Measurements from ENCODE around the gene TPSD1. TPM values are rescaled to one million over a fixed set of nuclear protein-coding genes. Genes with fewer than 3 reads are reported as not detected.
"Not testable (repeated sequence)": the region's sequence is repeated elsewhere in the genome, so short reads cannot be mapped to it uniquely, and the experiment has no call there.

The TPSD1 gene
- total and polyA plus RNA-seq, 8 donors = 0.70 to 7.6 (median 4.5) TPM; not detected in 4

DNA sequence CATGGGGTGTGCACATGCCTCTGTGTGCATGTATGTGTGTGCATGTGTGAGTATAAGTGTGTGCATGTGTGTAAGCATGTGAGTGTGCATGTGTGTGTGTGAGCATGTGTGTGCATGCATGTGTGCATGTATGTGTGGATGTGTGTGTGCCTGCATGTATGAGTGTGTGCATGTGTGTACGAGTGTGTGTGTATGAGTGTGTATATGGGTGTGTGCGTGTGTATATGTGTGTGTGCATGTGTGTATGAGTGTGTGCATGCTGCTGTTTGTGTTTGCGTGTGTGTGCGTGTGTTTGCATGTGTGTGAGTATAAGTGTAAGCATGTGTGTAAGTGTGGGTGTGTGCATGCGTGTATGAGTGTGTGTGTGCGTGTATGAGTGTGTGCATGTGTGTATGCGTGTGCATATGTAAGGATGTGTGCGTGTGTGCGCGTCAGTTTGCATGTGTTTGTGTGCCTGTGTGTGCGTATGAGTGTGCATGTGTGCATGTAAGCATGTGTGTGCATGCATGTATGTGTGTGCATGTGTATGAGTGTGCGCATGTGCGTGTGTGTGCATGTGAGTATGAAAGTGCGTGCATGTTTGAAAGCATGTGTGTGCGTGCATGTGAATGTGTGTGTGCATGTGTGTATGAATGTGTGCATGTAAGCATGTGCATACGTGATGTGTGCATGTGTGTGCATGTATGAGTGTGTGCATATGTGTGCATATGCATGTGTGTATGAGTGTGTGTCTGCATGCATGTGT lies 8.6 kb downstream of the TPSD1 start:
- intact Hi-C loops (cut with DNase I; ENCODE audit: low total_unique reads) = no loop called here
- peaks cover 0 to under 1% (median under 1%) of the 10 kb centered on the region in 4 donors for H3K4me1 ChIP-seq
- no peak overlapping the region for H3K27ac ChIP-seq
- DNase-seq = no peak
- peaks cover 7 to 55% (median 45%) of the 10 kb centered on the region in 3 donors for H3K27me3 ChIP-seq
- H3K4me3 ChIP-seq = no peak overlapping the region
- H3K9me3 ChIP-seq = no peaks in the 10 kb centered on the region
- TF ChIP-seq POLR2AphosphoS5 (IDR thresholded peaks at IDR 0.05) = no peak
- TF ChIP-seq CTCF (IDR thresholded peaks at IDR 0.05) = no peak
- TF ChIP-seq EP300 (IDR thresholded peaks at IDR 0.05) = no peak
- no peak for TF ChIP-seq POLR2A (IDR thresholded peaks at IDR 0.05)
- H3K36me3 ChIP-seq = no peaks in the 10 kb centered on the region
- 82 to 98% (median 97%) methylated on average over 14 to 16 of the region's 16 CpGs for WGBS, 5 donors

DNA sequence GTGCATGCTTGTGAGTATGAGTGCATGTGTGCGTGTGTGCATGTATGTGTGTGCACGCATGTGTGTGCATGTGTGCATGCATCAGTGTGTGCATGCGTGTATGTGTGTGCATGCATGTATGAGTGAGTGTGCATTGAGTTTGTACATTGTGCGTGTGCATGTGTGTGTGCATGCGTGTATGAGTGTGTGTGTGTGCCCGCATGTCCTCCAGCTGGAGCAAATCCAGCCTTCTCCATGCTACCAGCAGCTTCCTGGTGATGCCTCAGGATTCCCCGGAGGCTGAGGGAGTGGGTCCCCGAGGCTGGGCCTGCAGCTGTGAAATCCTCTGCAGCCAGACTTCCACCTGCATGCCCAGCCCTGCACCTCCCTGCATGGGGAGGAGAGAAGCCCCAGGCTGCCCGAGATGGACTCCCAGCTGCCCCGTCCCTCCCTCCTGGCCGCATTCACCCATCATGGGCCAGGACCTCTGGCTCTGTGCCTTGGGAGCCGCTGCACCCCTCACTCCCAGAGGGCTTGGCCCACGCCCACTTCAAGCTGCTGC lies 9.3 kb downstream of the TPSD1 start:
- no peaks in the 10 kb centered on the region for H3K4me1 ChIP-seq
- WGBS, 5 donors = 71 to 78% (median 76%) methylated on average over 8 to 13 of the region's 13 CpGs
- peaks cover 3 to 55% (median 38%) of the 10 kb centered on the region in 3 donors for H3K27me3 ChIP-seq
- H3K9me3 ChIP-seq = no peaks in the 10 kb centered on the region
- H3K4me3 ChIP-seq = no peak overlapping the region
- H3K27ac ChIP-seq = no peak overlapping the region
- intact Hi-C loops (cut with DNase I; ENCODE audit: low total_unique reads) = no loop called here
- H3K36me3 ChIP-seq = no peaks in the 10 kb centered on the region
- DNase-seq = no peak
- TF ChIP-seq CTCF (IDR thresholded peaks at IDR 0.05) = no peak
- TF ChIP-seq EP300 (IDR thresholded peaks at IDR 0.05) = no peak
- no peak for TF ChIP-seq POLR2A (IDR thresholded peaks at IDR 0.05)
- no peak for TF ChIP-seq POLR2AphosphoS5 (IDR thresholded peaks at IDR 0.05)

DNA sequence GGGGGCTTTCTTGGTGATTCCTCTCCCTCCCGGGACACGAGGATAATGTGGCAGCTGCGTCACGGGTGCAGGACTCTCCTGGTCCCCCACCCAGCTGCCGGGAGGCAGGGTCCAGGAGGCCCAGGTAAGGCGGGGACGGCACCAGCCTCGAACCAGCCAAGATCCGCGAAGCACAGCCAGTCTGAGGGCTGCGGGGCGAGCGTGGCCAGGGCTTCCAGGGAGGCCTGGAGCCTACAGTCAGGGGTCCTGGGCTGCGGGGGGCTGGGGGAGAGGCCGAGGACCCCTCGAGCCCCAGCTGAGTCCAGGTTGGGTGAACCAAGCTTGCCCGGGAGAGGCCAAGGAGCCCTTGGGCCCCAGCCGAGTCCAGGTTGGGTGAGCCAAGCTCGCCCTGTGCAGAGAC lies 10.0 kb downstream of the TPSD1 start:
- Histone ChIP-seq H3K27ac (no peak overlapping the region), H3K27me3 (peaks cover 0 to 49% (median 31%) of the 10 kb centered on the region in 3 donors), H3K4me3 (no peak overlapping the region), H3K36me3 (no peaks in the 10 kb centered on the region), H3K4me1 (no peaks in the 10 kb centered on the region), H3K9me3 (no peaks in the 10 kb centered on the region)
- intact Hi-C loops (cut with DNase I; ENCODE audit: low total_unique reads) = no loop called here
- 81 to 94% (median 88%) methylated on average over 11 to 19 of the region's 19 CpGs for WGBS, 5 donors
- DNase-seq = no peak
- no peak for TF ChIP-seq EP300 (IDR thresholded peaks at IDR 0.05)
- TF ChIP-seq POLR2A (IDR thresholded peaks at IDR 0.05) = no peak
- TF ChIP-seq CTCF (IDR thresholded peaks at IDR 0.05) = no peak
- no peak for TF ChIP-seq POLR2AphosphoS5 (IDR thresholded peaks at IDR 0.05)

- intact Hi-C loops (cut with DNase I; ENCODE audit: low total_unique reads) = not testable (repeated sequence)
- WGBS, 5 donors = 89 to 94% (median 92%) methylated on average over 7 of the region's 7 CpGs
These were observed 13.5 kb downstream of the TPSD1 start for GRCh38 chr16:1269418-1269817.

DNA sequence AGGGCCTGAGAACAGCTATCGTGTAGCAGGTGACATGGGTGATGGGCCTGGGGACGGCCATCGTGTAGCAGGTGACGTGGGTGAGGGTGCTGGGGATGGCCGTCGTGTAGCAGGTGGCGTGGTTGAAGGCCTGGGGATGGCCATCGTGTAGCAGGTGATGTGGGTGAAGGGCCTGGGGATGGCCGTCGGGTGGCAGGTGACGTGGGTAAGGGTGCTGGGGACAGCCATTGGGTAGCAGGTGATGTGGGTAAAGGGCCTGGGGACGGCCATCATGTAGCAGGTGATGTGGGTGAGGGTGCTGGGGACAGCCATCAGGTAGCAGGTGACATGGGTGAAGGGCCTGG lies 15.5 kb downstream of the TPSD1 start:
- no peak for DNase-seq
- H3K27me3 ChIP-seq = peaks cover under 1 to 63% (median 10%) of the 10 kb centered on the region in 3 donors
- H3K27ac ChIP-seq = no peak overlapping the region
- H3K4me1 ChIP-seq = peaks cover 7 to 12% (median 9%) of the 10 kb centered on the region in 4 donors
- TF ChIP-seq CTCF (IDR thresholded peaks at IDR 0.05) (no peak), POLR2A (IDR thresholded peaks at IDR 0.05) (no peak), POLR2AphosphoS5 (IDR thresholded peaks at IDR 0.05) (no peak), EP300 (IDR thresholded peaks at IDR 0.05) (no peak)
- H3K36me3 ChIP-seq = no peaks in the 10 kb centered on the region
- H3K4me3 ChIP-seq = no peak overlapping the region
- intact Hi-C loops (cut with DNase I; ENCODE audit: low total_unique reads) = no loop called here
- 65 to 73% (median 66%) methylated on average over 12 of the region's 12 CpGs for WGBS, 5 donors
- H3K9me3 ChIP-seq = no peaks in the 10 kb centered on the region

More at GRCh38 chr16:1269418-1269817, 13.5 kb downstream of the TPSD1 start:
- not testable (repeated sequence) for H3K36me3 ChIP-seq, H3K27ac ChIP-seq, H3K4me3 ChIP-seq, H3K9me3 ChIP-seq, DNase-seq
- Histone ChIP-seq H3K4me1 (peaks cover 7 to 12% (median 9%) of the 10 kb centered on the region in 4 donors), H3K27me3 (peaks cover 0 to 48% (median 7%) of the 10 kb centered on the region in 3 donors)

DNA sequence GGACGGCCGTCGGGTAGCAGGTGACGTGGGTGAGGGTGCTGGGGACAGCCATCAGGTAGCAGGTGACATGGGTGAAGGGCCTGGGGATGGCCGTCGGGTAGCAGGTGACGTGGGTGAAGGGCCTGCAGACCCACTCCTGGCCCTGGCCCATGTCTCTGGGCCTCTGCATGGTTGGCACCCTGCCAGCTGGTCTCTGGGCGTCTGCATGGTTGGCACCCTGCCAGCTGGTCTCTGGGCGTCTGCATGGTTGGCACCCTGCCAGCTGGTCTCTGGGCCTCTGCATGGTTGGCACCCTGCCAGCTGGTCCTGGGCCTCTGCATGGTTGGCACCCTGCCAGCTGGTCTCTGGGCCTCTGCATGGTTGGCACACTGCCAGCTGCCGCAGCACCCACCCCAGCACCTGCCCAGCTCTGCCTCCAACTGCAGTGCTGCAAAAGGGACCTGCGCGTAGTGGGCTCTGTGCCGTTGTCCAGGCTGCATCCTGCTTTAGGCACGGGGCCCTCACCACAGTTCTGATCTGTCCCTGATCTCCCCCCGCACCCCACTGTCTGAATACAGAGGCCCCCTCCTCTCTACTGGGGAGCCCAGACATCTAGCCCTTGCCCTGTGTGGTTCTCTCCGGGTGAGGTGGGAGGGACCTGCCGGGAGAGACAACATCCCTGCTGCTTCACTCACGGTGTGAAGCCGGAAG lies 16.0 kb downstream of the TPSD1 start:
- Histone ChIP-seq H3K4me1 (peaks cover 7 to 12% (median 9%) of the 10 kb centered on the region in 4 donors), H3K27me3 (peaks cover 3 to 63% (median 15%) of the 10 kb centered on the region in 3 donors)
- H3K36me3 ChIP-seq; H3K27ac ChIP-seq; H3K9me3 ChIP-seq; H3K4me3 ChIP-seq; intact Hi-C loops (cut with DNase I; ENCODE audit: low total_unique reads): not testable (repeated sequence)
- DNase-seq = peak; percentile 45 to 85
- 9 to 17% (median 12%) methylated on average over 14 to 19 of the region's 19 CpGs for WGBS, 5 donors

Measured in stomach (tissue), 9 donors.